Memory B cell (primary cell): Measurements from ENCODE around the gene PIM3.

Experiments used
- ATAC-seq: fragments of 150-1000 bp; cut with Tn5 transposase; 2 replicates; pipeline ENCODE4 v1.10.0; 2021; ENCODE audit warnings: low read depth, mild to moderate bottlenecking, moderate library complexity
- DNase-seq, 2 donors: peaks; one replicate each; pipeline ENCODE4 v3.0.0; 2022; ENCODE audit warnings: low spot score in 2 of 2
- H3K27ac Mint-ChIP-seq: one replicate; pipeline ENCODE4 v1.8.0; 2022; ENCODE audit warnings: mild to moderate bottlenecking, moderate library complexity, mixed read lengths
- H3K27me3 Mint-ChIP-seq: one replicate; pipeline ENCODE4 v1.8.0; 2022; ENCODE audit warnings: mixed read lengths
- H3K36me3 Mint-ChIP-seq: one replicate; pipeline ENCODE4 v1.8.0; 2022; ENCODE audit warnings: mild to moderate bottlenecking, mixed read lengths
- H3K4me1 Mint-ChIP-seq: one replicate; pipeline ENCODE4 v1.8.0; 2022; ENCODE audit warnings: mixed read lengths
- H3K4me3 Mint-ChIP-seq: one replicate; pipeline ENCODE4 v1.8.0; 2022; ENCODE audit warnings: mild to moderate bottlenecking, moderate library complexity, mixed read lengths
- H3K9me3 Mint-ChIP-seq: one replicate; pipeline ENCODE4 v1.8.0; 2022; ENCODE audit warnings: mixed read lengths

Gene PIM3

DNA sequence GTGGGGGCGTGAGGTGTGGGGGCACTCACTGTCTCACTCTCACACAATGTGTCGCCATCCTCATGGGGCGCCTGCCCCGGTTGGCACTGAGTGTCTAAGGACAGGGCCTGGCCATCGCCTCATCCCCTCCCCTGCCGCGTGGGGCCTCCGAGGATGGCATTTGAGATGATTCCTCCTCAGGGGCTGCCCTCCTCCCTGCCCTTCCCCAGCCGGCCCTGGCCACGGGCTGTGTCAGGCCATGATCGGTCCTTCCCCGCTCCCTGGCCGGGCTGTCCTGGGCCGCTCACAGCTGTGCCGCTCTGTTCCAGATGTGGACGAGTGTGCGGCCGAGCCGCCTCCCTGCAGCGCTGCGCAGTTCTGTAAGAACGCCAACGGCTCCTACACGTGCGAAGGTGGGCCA lies 37.6 kb upstream of the PIM3 start:
- Mint-ChIP-seq H3K27me3 (no peaks in the 10 kb centered on the region), H3K36me3 (no peaks in the 10 kb centered on the region), H3K9me3 (no peaks in the 10 kb centered on the region), H3K27ac (no peak overlapping the region), H3K4me3 (no peak overlapping the region), H3K4me1 (peaks cover 15% of the 10 kb centered on the region)
- DNase-seq (no peak), ATAC-seq (no peak)

GRCh38 chr22:49923445-49923844 lies 37.1 kb upstream of the PIM3 start:
- Mint-ChIP-seq H3K27me3 (no peaks in the 10 kb centered on the region), H3K4me3 (no peak overlapping the region), H3K4me1 (peaks cover 15% of the 10 kb centered on the region), H3K27ac (peak overlapping the region; percentile 58), H3K9me3 (no peaks in the 10 kb centered on the region), H3K36me3 (no peaks in the 10 kb centered on the region)
- ATAC-seq (peak; percentile 21), DNase-seq (peak in 1 of 2 donors; percentile 51)

DNA sequence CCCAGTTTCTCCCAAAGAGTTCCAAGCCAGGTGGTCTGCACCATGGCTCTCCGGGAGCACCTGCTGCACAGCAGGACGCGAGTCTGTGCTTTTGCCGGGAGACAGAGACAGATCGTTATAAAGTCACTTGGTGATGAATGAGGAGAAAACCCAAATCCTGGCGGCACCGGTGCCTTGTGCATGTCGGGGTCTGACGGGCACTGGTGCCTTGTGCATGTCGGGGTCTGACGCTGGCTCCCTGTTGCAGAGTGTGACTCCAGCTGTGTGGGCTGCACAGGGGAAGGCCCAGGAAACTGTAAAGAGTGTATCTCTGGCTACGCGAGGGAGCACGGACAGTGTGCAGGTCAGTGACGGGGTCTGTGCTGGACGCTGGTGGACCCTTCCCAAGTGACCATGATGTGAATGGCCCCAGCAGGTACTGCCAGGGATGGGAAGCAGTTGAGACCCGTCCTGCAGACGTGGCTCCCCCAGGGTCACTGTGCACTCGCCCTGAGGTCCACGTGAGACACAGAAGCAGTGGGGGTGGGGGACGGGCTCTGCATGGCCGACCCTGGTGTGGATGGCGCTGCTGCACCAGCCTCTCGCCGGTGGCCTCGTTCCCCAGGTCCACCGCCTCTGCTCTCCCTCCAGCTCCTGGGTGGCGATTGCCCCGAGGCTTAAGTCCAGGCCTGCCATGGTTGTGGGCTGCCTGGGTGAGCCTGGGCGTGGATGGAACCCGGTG lies 36.3 kb upstream of the PIM3 start:
- no peaks in the 10 kb centered on the region for H3K36me3 Mint-ChIP-seq
- H3K27me3 Mint-ChIP-seq, result no peaks in the 10 kb centered on the region
- peaks cover 15% of the 10 kb centered on the region for H3K4me1 Mint-ChIP-seq
- peak overlapping the region; percentile 98 for H3K27ac Mint-ChIP-seq
- ATAC-seq (no peak), DNase-seq (no peak)
- H3K9me3 Mint-ChIP-seq, result no peaks in the 10 kb centered on the region
- peak overlapping the region; percentile 85 for H3K4me3 Mint-ChIP-seq

GRCh38 chr22:49925525-49926128 lies 34.9 kb upstream of the PIM3 start:
- peak overlapping the region; percentile 85 for H3K4me3 Mint-ChIP-seq
- no peaks in the 10 kb centered on the region for H3K36me3 Mint-ChIP-seq
- H3K9me3 Mint-ChIP-seq, result no peaks in the 10 kb centered on the region
- peak overlapping the region; percentile 98 for H3K27ac Mint-ChIP-seq
- H3K4me1 Mint-ChIP-seq, result peaks cover 23% of the 10 kb centered on the region
- ATAC-seq (peak; percentile 77), DNase-seq (peak; percentile 76 to 81)
- H3K27me3 Mint-ChIP-seq, result no peaks in the 10 kb centered on the region

- DNase-seq (no peak), ATAC-seq (no peak)
- H3K27ac Mint-ChIP-seq, result peak overlapping the region; percentile 98
- no peaks in the 10 kb centered on the region for H3K9me3 Mint-ChIP-seq
- H3K4me1 Mint-ChIP-seq, result peaks cover 31% of the 10 kb centered on the region
- H3K36me3 Mint-ChIP-seq, result no peaks in the 10 kb centered on the region
- H3K27me3 Mint-ChIP-seq, result no peaks in the 10 kb centered on the region
- peak overlapping the region; percentile 55 for H3K4me3 Mint-ChIP-seq
These were observed 33.7 kb upstream of the PIM3 start for GRCh38 chr22:49926916-49927315.

- H3K4me3 Mint-ChIP-seq, result no peak overlapping the region
These were observed 32.9 kb upstream of the PIM3 start for GRCh38 chr22:49927483-49928184.

DNA sequence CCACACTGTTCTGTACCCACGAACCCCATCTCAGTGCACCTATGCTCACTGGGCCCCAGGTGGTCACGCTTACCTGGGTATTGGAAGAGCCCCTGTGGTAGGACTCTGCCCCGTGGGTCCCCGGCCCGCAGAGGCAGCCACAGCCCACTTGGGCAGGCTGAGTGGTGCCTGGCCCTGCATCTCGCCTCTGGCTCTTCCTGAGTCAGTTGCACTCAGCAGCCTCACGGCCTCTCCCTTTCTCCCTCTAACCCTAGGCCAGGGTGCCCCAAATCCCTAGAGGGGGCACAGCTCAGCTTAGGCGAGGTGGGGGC lies 32.4 kb upstream of the PIM3 start:
- no peaks in the 10 kb centered on the region for H3K27me3 Mint-ChIP-seq
- H3K27ac Mint-ChIP-seq, result peak overlapping the region; percentile 82
- H3K4me3 Mint-ChIP-seq, result no peak overlapping the region
- no peaks in the 10 kb centered on the region for H3K9me3 Mint-ChIP-seq
- peaks cover 35% of the 10 kb centered on the region for H3K4me1 Mint-ChIP-seq
- ATAC-seq, result no peak
- no peak for DNase-seq
- no peaks in the 10 kb centered on the region for H3K36me3 Mint-ChIP-seq

More at GRCh38 chr22:49927483-49928184, 32.9 kb upstream of the PIM3 start:
- no peaks in the 10 kb centered on the region for H3K27me3 Mint-ChIP-seq
- DNase-seq (no peak), ATAC-seq (no peak)
- peaks cover 31% of the 10 kb centered on the region for H3K4me1 Mint-ChIP-seq
- peak overlapping the region; percentile 98 for H3K27ac Mint-ChIP-seq
- no peaks in the 10 kb centered on the region for H3K36me3 Mint-ChIP-seq
- no peaks in the 10 kb centered on the region for H3K9me3 Mint-ChIP-seq

GRCh38 chr22:49928555-49929210 lies 31.9 kb upstream of the PIM3 start:
- H3K36me3 Mint-ChIP-seq, result no peaks in the 10 kb centered on the region
- H3K9me3 Mint-ChIP-seq, result no peaks in the 10 kb centered on the region
- peaks cover 39% of the 10 kb centered on the region for H3K4me1 Mint-ChIP-seq
- peak overlapping the region; percentile 82 for H3K27ac Mint-ChIP-seq
- ATAC-seq, result no peak
- no peak for DNase-seq
- peak overlapping the region; percentile 57 for H3K4me3 Mint-ChIP-seq
- no peaks in the 10 kb centered on the region for H3K27me3 Mint-ChIP-seq

GRCh38 chr22:49929211-49929979 lies 31.2 kb upstream of the PIM3 start:
- DNase-seq (peak; percentile 93 to 98), ATAC-seq (peak; percentile 47)
- Mint-ChIP-seq H3K36me3 (no peaks in the 10 kb centered on the region), H3K4me1 (peaks cover 41% of the 10 kb centered on the region), H3K27me3 (no peaks in the 10 kb centered on the region), H3K4me3 (peak overlapping the region; percentile 47), H3K9me3 (no peaks in the 10 kb centered on the region), H3K27ac (peak overlapping the region; percentile 95)

DNA sequence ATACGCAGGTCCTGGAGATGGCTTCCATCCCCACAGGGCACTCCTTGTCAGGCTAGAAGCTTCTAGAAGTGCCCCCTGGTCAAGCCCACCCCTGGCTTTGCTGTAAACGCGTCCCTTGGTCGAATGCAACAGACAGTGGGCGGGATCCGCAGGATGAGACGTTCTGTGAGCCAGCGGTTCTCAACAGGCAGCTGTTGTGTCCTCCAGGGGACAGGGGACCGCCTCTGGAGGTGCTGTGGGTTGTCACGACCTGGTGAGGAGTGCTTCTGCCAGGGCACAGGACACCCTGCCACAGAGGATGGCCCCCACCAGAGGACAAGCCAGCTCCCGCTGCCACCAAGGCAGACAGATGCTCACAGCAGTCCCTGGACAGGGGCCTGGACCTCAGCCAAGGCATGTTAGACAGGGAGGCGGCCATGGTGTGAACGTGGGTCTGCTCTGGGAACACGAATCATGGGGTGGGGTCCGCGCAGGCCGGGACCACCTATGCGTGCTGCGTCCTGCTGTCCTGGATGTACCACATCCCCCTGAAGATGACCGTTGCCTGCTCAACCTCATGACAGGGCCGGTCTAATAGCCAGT lies 30.5 kb upstream of the PIM3 start:
- Mint-ChIP-seq H3K36me3 (no peaks in the 10 kb centered on the region), H3K27ac (peak overlapping the region; percentile 95), H3K4me1 (peaks cover 40% of the 10 kb centered on the region), H3K27me3 (no peaks in the 10 kb centered on the region), H3K4me3 (peak overlapping the region; percentile 27), H3K9me3 (no peaks in the 10 kb centered on the region)
- DNase-seq, result peak in 1 of 2 donors; percentile 51
- ATAC-seq, result peak; percentile 1

DNA sequence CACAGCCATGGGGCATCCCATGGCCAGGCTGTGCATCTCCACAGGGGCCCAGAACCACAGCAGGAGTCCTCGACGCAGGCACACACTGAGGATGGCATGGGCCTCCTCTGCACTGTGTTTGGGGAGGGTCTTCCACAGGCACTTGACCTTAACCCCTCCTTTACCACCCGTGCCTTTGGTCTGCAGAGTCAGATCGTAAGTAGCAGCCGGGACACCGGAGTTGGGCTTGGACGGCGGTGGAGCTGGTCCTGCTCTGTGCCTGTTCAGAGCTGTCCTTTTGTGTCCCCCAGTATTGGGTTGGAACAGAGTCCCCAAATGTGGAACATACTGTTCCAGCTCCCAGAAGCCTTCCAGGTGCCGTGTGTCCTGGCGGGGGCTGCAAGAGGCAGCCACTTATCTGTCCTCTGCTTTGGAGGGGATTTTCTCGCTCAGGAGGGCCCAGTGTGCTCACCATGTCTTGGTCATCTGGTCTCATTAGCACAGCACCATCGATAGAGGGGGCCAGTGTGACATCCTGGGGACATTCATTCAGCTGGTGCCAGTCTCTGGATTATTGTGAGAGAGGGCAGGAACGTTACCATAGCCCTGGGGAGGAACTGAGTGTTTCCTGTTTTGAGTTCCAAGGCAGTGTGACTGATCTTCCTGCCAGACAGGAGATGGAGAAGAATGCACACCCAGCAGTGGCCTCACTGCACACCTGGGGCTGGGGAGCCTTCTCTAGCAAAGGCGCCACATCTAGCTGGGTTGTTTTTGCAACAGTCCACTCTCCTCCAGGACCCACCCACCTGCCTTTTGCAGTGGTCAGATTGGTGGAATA lies 29.8 kb upstream of the PIM3 start:
- Mint-ChIP-seq H3K27ac (peak overlapping the region; percentile 95), H3K4me3 (peak overlapping the region; percentile 45), H3K27me3 (no peaks in the 10 kb centered on the region), H3K9me3 (no peaks in the 10 kb centered on the region), H3K36me3 (no peaks in the 10 kb centered on the region), H3K4me1 (peaks cover 33% of the 10 kb centered on the region)
- DNase-seq (peak; percentile 65 to 75), ATAC-seq (peak; percentile 45)

DNA sequence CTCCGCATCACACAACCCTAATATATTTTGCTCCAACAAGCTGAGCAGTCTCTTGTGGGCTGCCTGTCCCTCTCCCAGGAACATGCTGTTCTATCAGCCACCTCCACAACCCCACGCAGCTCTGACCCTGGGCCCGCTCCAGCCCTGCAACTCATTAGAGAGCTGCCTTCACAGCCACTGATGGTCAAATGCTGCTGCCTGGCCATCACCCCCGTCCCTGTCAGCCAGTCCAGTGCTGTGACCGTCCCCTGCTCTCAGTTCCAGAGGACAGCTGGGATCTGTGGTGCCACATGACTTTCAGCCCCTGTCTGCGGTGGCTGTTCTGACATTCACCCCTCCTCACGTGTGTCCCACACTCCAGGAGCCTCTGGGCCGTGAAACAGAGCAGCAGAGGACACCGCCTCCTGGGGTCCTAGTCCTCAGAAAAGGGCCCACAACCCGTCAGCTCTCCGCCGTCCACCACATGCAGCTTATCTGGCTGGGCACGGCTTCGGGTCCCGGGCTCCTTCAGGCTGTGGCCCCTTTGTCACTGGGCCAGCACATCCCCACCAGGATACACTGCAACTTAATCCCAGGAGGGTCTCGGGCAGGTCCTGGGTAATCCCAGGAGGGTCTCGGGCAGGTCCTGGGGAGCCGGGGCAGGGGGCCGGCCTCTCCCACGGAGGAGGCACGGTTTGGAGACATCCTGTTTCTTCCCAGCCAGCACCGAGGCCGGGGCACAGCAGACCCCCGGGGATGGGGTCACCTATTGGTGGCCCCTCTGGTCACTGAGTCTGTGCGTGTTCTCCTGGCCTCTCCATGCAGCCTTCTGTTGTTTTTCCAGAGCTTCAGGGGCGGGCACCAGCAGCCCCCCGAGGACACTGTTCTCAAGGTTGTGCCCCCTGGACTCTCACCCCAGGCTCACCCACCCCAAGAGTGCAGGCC lies 27.1 kb upstream of the PIM3 start:
- H3K9me3 Mint-ChIP-seq, result no peaks in the 10 kb centered on the region
- peaks cover 29% of the 10 kb centered on the region for H3K4me1 Mint-ChIP-seq
- DNase-seq, result no peak
- H3K27ac Mint-ChIP-seq, result peak overlapping the region; percentile 83
- no peaks in the 10 kb centered on the region for H3K36me3 Mint-ChIP-seq
- no peak for ATAC-seq
- H3K4me3 Mint-ChIP-seq, result peak overlapping the region; percentile 82
- no peaks in the 10 kb centered on the region for H3K27me3 Mint-ChIP-seq
